ENCODE data around the gene NTHL1.

DNA sequence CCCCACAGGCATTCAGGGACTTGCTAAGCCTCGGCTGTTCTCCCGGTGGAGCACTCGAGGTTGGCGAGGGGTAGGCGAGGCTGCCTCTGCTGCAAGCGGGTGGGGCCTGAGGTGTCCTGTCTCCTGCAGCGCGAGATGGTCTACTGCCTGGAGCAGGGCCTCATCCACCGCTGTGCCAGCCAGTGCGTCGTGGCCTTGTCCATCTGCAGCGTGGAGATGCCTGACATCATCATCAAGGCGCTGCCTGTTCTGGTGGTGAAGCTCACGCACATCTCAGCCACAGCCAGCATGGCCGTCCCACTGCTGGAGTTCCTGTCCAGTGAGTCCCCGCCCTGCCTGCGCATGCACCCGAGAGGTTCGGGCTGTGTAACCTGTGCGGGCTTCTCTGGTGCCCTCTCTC lies 26.4 kb upstream of the NTHL1 start:
- TF ChIP-seq POLR2AphosphoS5 (IDR thresholded peaks at IDR 0.05; ENCODE audit: low read depth, low read length) (no peak), TAF1 (IDR thresholded peaks at IDR 0.05; ENCODE audit: borderline replicate concordance, insufficient read depth, low read length) (no peak)
- TF ChIP-seq, protein P1, sequence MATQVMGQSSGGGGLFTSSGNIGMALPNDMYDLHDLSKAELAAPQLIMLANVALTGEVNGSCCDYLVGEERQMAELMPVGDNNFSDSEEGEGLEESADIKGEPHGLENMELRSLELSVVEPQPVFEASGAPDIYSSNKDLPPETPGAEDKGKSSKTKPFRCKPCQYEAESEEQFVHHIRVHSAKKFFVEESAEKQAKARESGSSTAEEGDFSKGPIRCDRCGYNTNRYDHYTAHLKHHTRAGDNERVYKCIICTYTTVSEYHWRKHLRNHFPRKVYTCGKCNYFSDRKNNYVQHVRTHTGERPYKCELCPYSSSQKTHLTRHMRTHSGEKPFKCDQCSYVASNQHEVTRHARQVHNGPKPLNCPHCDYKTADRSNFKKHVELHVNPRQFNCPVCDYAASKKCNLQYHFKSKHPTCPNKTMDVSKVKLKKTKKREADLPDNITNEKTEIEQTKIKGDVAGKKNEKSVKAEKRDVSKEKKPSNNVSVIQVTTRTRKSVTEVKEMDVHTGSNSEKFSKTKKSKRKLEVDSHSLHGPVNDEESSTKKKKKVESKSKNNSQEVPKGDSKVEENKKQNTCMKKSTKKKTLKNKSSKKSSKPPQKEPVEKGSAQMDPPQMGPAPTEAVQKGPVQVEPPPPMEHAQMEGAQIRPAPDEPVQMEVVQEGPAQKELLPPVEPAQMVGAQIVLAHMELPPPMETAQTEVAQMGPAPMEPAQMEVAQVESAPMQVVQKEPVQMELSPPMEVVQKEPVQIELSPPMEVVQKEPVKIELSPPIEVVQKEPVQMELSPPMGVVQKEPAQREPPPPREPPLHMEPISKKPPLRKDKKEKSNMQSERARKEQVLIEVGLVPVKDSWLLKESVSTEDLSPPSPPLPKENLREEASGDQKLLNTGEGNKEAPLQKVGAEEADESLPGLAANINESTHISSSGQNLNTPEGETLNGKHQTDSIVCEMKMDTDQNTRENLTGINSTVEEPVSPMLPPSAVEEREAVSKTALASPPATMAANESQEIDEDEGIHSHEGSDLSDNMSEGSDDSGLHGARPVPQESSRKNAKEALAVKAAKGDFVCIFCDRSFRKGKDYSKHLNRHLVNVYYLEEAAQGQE (IDR thresholded peaks at IDR 0.05; ENCODE audit: insufficient read depth in 1 of 2, low read depth in 2 of 2, low read length in 2 of 2) = no peak
